Measurements from ENCODE around the gene ADRA1B. TPM values are rescaled to one million over a fixed set of nuclear protein-coding genes. Genes with fewer than 3 reads are reported as not detected.
A peak's percentile ranks its signal among the peaks of the same experiment; 100 is the strongest.

Gene ADRA1B
- total RNA-seq, 2 donors from 2014 or later = 3.4 to 3.5 TPM

DNA sequence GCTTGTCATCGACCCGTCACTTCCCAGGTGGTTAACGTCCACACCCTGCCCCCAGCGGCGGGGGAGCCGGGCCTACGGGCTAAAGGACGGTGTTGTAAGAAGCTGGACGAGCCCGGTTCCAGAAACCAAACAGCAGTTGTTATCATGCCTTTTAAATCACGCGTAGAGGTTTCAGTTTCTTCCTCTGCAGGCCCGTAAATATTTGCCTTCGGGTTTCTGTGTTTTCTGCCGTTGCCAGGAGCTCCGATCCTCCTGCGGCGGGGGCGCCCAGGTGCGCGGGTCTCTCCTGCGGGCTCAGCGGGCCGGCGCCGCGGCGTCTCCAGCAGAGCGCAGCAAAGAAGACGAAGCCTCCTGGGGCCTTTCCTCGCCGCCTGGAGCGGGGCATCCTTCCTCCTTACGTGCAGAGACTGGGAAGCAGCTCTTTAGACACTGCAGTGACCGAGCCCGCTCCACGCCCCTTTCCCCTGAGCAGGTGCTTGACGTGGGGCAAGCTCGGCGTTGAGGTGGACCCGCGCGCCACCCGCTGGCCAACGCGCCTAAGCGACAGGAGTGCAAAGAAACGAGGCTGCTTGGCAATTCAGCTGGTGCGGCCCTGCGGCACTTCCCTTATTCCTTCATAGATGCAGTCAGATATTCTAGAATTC lies 70.9 kb downstream of the ADRA1B start:
- peak; percentile 81 for DNase-seq (ENCODE audit: low spot score)
- Histone ChIP-seq H3K4me1 (no peaks in the 10 kb centered on the region), H3K9me3 (no peaks in the 10 kb centered on the region), H3K27me3 (no peaks in the 10 kb centered on the region), H3K4me3 (peak overlapping the region; percentile 38 to 43), H3K36me3 (no peaks in the 10 kb centered on the region), H3K27ac (no peak overlapping the region)
- peak; percentile 46 to 78 for TF ChIP-seq CTCF (IDR thresholded peaks at IDR 0.05)

DNA sequence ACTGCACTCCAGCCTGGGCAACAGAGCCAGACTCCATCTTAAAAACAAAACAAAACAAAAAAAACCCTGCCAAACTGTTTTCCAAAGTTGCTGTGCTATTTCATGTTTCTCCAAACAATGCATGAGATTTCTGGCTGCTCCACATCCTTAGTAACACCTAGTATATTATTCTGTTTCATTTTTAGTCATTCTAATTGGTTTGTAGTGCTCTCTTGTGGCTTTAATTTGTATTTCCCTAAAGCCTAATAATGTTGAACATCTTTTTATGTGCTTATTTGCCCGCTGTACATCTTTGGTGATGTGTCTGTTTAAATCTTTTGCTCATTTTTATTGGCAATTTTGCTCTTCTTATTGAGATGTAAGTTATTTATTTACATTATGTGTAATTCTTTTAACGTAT lies 74.2 kb downstream of the ADRA1B start:
- Histone ChIP-seq H3K27ac (no peak overlapping the region), H3K4me3 (no peak overlapping the region), H3K36me3 (no peaks in the 10 kb centered on the region), H3K27me3 (no peaks in the 10 kb centered on the region), H3K9me3 (peaks cover 0 to 16% of the 10 kb centered on the region in 2 donors), H3K4me1 (no peaks in the 10 kb centered on the region)
- TF ChIP-seq CTCF (IDR thresholded peaks at IDR 0.05) = no peak
- DNase-seq (ENCODE audit: low spot score) = no peak

GRCh38 chr5:159992566-159992965 lies 76.3 kb downstream of the ADRA1B start:
- H3K27me3 ChIP-seq = no peaks in the 10 kb centered on the region

DNA sequence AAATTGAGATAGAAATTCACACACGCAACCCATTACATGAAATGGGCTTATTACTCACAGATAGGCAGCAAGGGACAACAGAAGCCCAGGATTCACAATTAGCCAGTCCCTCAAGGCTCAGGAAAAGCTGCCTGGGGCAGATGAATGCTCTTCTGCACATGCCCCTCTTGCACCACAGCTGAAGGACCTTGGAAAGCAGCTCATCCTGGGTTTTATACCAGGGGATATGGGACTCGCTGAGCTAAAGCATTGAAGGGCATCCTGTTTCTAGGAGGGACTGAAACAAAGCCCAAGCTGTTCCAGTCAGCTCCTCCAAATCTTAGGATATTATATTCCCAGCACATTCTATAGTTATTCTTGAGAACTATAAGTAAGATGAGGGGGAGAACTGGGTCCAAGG lies 76.9 kb downstream of the ADRA1B start:
- H3K36me3 ChIP-seq = no peaks in the 10 kb centered on the region
- TF ChIP-seq CTCF (IDR thresholded peaks at IDR 0.05) = no peak
- H3K27me3 ChIP-seq = no peaks in the 10 kb centered on the region
- no peak for DNase-seq (ENCODE audit: low spot score)
- peaks cover 0 to 16% of the 10 kb centered on the region in 2 donors for H3K9me3 ChIP-seq
- no peaks in the 10 kb centered on the region for H3K4me1 ChIP-seq
- no peak overlapping the region for H3K4me3 ChIP-seq
- no peak overlapping the region for H3K27ac ChIP-seq

More at GRCh38 chr5:159992566-159992965, 76.3 kb downstream of the ADRA1B start:
- Histone ChIP-seq H3K9me3 (peaks cover 0 to 16% of the 10 kb centered on the region in 2 donors), H3K27ac (no peak overlapping the region), H3K4me1 (no peaks in the 10 kb centered on the region), H3K4me3 (no peak overlapping the region), H3K36me3 (no peaks in the 10 kb centered on the region)
- DNase-seq (ENCODE audit: low spot score) = no peak
- TF ChIP-seq CTCF (IDR thresholded peaks at IDR 0.05) = no peak

- no peak overlapping the region for H3K27ac ChIP-seq
- no peaks in the 10 kb centered on the region for H3K27me3 ChIP-seq
- no peak for TF ChIP-seq CTCF (IDR thresholded peaks at IDR 0.05)
- H3K9me3 ChIP-seq = peaks cover 0 to 16% of the 10 kb centered on the region in 2 donors
- H3K36me3 ChIP-seq = no peaks in the 10 kb centered on the region
- H3K4me3 ChIP-seq = no peak overlapping the region
- DNase-seq (ENCODE audit: low spot score) = no peak
- no peaks in the 10 kb centered on the region for H3K4me1 ChIP-seq
Observed at GRCh38 chr5:159995907-159996306, 79.6 kb downstream of the ADRA1B start.

GRCh38 chr5:160001457-160001856 lies 85.2 kb downstream of the ADRA1B start:
- no peak for TF ChIP-seq CTCF (IDR thresholded peaks at IDR 0.05)
- Histone ChIP-seq H3K27me3 (no peaks in the 10 kb centered on the region), H3K4me3 (no peak overlapping the region), H3K27ac (no peak overlapping the region), H3K4me1 (no peaks in the 10 kb centered on the region), H3K9me3 (no peaks in the 10 kb centered on the region), H3K36me3 (no peaks in the 10 kb centered on the region)
- DNase-seq (ENCODE audit: low spot score) = no peak
